Peyer's patch (tissue), 4 donors: ENCODE results near the gene RPS4Y1. TPM values are rescaled to one million over a fixed set of nuclear protein-coding genes. Genes with fewer than 3 reads are reported as not detected.
A peak's percentile ranks its signal among the peaks of the same experiment; 100 is the strongest.
"Not testable (repeated sequence)": the region's sequence is repeated elsewhere in the genome, so short reads cannot be mapped to it uniquely, and the experiment has no call there.

Experiments
- DNase-seq, 3 donors: peaks; one replicate each; pipeline ENCODE4 v3.0.0-alpha.2; 2017 to 2019
- H3K27ac ChIP-seq, 4 donors: fragments of 200-600 bp; sonication (generic); one replicate each; pipeline ENCODE4 v1.5.1; 2016 to 2019
- H3K27me3 ChIP-seq, 2 donors: fragments of 200-600 bp; sonication (generic); one replicate each; pipeline ENCODE4 v1.5.1; 2019
- H3K36me3 ChIP-seq, 3 donors: fragments of 200-600 bp; sonication (generic); one replicate each; pipeline ENCODE4 v1.5.1; 2016 to 2019
- H3K4me1 ChIP-seq, 4 donors: fragments of 200-600 bp; sonication (generic); one replicate each; pipeline ENCODE4 v1.5.1; 2016 to 2019
- H3K4me3 ChIP-seq, 4 donors: fragments of 200-600 bp; sonication (generic); 1 replicate in 3 of 4; 2 replicates in 1 of 4; pipeline ENCODE4 v1.5.1; 2016 to 2019; ENCODE audit warnings: mild to moderate bottlenecking in 1 of 4
- H3K9me3 ChIP-seq, 4 donors: fragments of 200-600 bp; sonication (generic); one replicate each; pipeline ENCODE4 v1.5.1; 2016 to 2019; ENCODE audit warnings: mild to moderate bottlenecking in 1 of 4
- POLR2A ChIP-seq, 2 donors: fragments of 450-650 bp; IDR thresholded peaks; one replicate each; pipeline ENCODE4 v1.5.1; 2017; ENCODE audit warnings: antibody characterized with exemption in 2 of 2, mild to moderate bottlenecking in 2 of 2, moderate library complexity in 2 of 2
- total RNA-seq, 4 donors: library from RNA; depleted of rRNA; stranded (reverse); fragments of >200 nt; gene quantifications; one replicate each; pipeline ENCODE4 v1.1.0, GENCODE V29; 2016
- TF ChIP-seq, protein P1 (sequence below), 6 experiments: fragments of 450-650 bp in 4 of 6; fragments of 200-600 bp in 2 of 6; sonication (generic) in 1 of 6; IDR thresholded peaks; one replicate each; pipeline ENCODE4 v1.5.1; 2017 to 2019; ENCODE audit warnings: antibody characterized with exemption in 6 of 6, mild to moderate bottlenecking in 3 of 6, moderate library complexity in 1 of 6

Gene RPS4Y1
- total RNA-seq = 100 to 1,000 TPM in 1 of 4 donors, 10 to 100 TPM in 1, not detected in 2; 95.1 to 117 TPM

DNA sequence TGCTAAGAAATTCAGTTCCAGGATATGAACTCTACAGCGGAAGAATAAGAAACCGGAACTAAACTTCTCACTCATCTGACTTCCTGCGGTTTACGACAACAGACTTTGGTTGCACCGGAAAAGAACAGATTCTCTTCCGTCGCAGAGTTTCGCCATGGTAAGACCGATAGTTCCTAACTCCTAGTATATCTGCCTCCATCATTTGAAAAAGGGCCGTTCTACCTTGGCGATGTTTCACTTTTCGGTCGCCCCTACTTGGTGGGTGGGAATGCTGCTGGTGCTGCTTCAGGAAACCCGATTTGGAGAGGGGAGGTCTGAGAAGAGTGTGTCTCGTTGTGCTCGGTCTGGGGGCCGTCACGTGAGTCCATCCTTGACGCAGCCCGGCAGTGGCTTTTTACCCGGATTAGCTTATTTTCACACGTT, at the start of gene RPS4Y1:
RPS4Y1 (plus strand) TSS at position 132 of the 423 bp plus-strand sequence; CDS start at position 155, 23 bp downstream.
- no peak for TF ChIP-seq POLR2A (IDR thresholded peaks at IDR 0.05)
- TF ChIP-seq, protein P1, sequence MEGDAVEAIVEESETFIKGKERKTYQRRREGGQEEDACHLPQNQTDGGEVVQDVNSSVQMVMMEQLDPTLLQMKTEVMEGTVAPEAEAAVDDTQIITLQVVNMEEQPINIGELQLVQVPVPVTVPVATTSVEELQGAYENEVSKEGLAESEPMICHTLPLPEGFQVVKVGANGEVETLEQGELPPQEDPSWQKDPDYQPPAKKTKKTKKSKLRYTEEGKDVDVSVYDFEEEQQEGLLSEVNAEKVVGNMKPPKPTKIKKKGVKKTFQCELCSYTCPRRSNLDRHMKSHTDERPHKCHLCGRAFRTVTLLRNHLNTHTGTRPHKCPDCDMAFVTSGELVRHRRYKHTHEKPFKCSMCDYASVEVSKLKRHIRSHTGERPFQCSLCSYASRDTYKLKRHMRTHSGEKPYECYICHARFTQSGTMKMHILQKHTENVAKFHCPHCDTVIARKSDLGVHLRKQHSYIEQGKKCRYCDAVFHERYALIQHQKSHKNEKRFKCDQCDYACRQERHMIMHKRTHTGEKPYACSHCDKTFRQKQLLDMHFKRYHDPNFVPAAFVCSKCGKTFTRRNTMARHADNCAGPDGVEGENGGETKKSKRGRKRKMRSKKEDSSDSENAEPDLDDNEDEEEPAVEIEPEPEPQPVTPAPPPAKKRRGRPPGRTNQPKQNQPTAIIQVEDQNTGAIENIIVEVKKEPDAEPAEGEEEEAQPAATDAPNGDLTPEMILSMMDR (IDR thresholded peaks at IDR 0.05) = no peak
- DNase-seq = peak in 1 of 3 donors; percentile 57
- Histone ChIP-seq H3K36me3 (peaks cover 0 to 29% (median 0%) of the 10 kb centered on the region in 3 donors), H3K27ac (peak within 1 kb of the TSS in 2 of 4 donors; percentile 49 to 65), H3K4me3 (peak within 1 kb of the TSS in 2 of 4 donors; percentile 58 to 68), H3K27me3 (no peaks in the 10 kb centered on the region), H3K9me3 (no peaks in the 10 kb centered on the region), H3K4me1 (no peaks in the 10 kb centered on the region)

DNA sequence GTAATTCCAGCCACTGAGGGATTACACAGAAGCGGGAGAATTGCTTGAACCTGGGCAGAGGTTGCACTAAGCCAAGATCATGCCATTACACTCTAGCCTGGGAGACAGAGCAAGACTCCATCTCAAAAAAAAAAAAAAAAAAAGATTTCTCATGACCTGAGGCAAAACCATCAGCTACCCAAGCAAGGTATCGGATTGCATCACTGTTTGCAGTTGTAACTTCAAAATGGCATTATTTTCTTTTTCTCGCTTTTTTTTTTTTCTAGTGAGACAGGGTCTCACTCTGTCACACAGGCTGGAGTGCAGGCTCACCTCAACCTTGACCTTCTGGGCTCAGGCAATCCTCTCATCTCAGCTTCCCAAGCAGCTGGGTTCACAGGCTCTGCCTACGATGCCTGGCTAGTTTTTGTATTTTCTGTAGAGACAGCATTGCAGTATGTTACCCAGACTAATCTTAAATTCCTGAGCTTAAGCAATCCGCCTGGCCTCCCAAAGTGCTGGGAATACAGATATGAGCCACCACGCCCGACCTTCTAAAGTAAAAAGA, 44.4 kb upstream of the RPS4Y1 start:
- Histone ChIP-seq H3K27ac (no peak overlapping the region), H3K9me3 (no peaks in the 10 kb centered on the region), H3K36me3 (no peaks in the 10 kb centered on the region), H3K4me3 (no peak overlapping the region), H3K4me1 (no peaks in the 10 kb centered on the region), H3K27me3 (no peaks in the 10 kb centered on the region)
- DNase-seq = no peak
- TF ChIP-seq POLR2A (IDR thresholded peaks at IDR 0.05) = no peak
- TF ChIP-seq, protein P1 (IDR thresholded peaks at IDR 0.05) = no peak

DNA sequence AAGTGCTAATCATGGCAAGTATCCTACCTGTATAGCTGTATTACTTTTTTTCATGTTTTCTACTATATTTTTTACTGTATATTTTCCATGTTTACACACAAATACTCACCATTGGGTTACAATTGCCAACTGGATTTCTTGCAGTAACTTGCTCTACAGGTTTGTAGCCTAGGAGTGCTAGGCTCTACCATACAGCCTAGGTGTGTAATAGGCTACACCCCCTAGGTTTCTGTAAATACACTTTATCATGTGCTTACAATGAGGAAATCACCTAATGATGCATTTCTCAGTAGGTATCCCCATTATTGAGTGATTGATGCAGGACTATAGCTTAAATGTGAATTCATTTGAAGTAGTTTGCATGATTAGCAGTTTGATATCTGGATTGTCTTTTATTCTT, 43.4 kb upstream of the RPS4Y1 start:
- TF ChIP-seq, protein P1 (IDR thresholded peaks at IDR 0.05) = no peak
- no peak for TF ChIP-seq POLR2A (IDR thresholded peaks at IDR 0.05)
- H3K4me1 ChIP-seq = no peaks in the 10 kb centered on the region
- no peak overlapping the region for H3K4me3 ChIP-seq
- no peaks in the 10 kb centered on the region for H3K36me3 ChIP-seq
- no peaks in the 10 kb centered on the region for H3K27me3 ChIP-seq
- no peaks in the 10 kb centered on the region for H3K9me3 ChIP-seq
- no peak for DNase-seq
- H3K27ac ChIP-seq = no peak overlapping the region

DNA sequence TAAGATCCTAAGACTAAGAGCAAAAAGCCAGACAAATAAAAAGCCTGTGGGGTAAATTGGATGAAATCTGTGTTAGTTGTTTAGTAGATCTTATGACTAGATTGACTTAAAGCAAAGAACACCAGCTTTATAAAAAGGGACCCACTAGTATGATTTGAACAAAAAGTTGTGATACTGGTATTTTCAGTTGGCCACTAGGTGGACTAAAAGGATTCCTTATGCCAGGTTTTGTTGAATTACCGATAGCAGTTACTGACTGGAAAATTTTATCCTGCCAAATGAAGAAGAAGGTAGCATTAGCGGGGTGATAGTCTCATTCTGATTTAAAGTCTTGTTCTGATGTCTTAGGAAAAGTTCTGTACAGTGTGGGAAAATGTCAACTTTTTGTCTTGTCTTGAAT, 41.2 kb upstream of the RPS4Y1 start:
- Histone ChIP-seq H3K4me3 (no peak overlapping the region), H3K9me3 (no peaks in the 10 kb centered on the region), H3K27me3 (no peaks in the 10 kb centered on the region), H3K4me1 (no peaks in the 10 kb centered on the region), H3K36me3 (no peaks in the 10 kb centered on the region), H3K27ac (no peak overlapping the region)
- no peak for TF ChIP-seq POLR2A (IDR thresholded peaks at IDR 0.05)
- TF ChIP-seq, protein P1 (IDR thresholded peaks at IDR 0.05) = peak in 3 of 6 experiments; percentile 23 to 45 (median 43)
- DNase-seq = no peak

DNA sequence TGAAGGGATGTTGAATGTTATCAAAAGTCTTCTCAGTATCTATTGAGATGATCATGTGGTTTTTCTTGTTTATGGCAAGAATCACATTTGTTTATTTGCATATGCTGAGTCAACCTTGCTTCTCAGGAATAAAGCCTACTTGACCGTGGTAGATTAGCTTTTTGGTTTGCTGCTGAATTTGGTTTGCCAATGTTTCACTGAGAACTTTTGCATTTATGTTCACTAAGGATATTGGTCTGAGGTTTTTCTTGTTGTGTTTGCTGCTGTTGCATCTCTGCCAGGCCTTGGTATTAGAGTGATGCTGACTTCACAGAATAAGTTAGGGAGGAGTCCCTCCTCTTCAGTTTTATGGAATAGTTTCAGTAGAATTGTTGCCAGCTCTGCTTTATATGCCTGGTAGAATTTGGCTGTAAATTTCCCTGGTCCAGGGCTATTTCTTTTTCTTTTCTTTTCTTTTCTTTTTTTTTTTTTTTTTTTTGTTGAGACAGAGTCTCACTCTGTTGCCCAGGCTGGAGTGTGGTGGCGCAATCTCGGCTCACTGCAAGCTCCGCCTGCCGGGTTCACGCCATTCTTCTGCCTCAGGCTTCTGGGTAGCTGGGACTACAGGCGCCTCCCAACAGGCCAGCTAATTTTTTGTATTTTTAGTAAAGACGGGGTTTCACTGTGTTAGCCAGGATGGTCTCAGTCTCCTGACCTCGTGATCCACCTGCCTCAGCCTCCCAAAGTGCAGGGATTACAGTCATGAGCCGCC, 24.1 kb upstream of the RPS4Y1 start:
- not testable (repeated sequence) for DNase-seq, H3K4me1 ChIP-seq, H3K27me3 ChIP-seq, H3K27ac ChIP-seq, H3K36me3 ChIP-seq, H3K4me3 ChIP-seq, H3K9me3 ChIP-seq

DNA sequence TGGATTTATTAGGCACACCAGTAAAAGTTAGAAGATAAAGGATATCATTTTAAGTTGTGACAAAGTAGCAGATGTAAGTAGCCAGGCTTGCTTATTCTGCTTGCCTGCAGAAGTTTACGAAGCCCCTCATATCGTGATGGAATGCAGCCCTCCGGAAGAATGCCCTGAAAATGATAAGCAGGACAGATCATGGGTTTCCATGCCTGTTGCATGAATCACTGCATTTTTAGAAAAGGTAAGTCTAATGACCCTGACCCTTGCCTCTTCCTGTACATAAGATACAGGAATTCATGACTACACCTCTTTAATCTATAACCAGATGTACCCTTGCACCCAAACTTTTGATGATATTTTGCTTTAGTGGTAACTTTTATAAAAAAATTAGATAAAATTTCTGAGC, 16.9 kb upstream of the RPS4Y1 start:
- Histone ChIP-seq H3K4me3 (no peak overlapping the region), H3K27ac (no peak overlapping the region), H3K4me1 (no peaks in the 10 kb centered on the region), H3K36me3 (no peaks in the 10 kb centered on the region), H3K9me3 (no peaks in the 10 kb centered on the region), H3K27me3 (no peaks in the 10 kb centered on the region)
- DNase-seq = no peak
- TF ChIP-seq POLR2A (IDR thresholded peaks at IDR 0.05) = no peak
- TF ChIP-seq, protein P1 (IDR thresholded peaks at IDR 0.05) = no peak
